Measurements from ENCODE around the gene KDM3B.

The KDM3B gene

DNA sequence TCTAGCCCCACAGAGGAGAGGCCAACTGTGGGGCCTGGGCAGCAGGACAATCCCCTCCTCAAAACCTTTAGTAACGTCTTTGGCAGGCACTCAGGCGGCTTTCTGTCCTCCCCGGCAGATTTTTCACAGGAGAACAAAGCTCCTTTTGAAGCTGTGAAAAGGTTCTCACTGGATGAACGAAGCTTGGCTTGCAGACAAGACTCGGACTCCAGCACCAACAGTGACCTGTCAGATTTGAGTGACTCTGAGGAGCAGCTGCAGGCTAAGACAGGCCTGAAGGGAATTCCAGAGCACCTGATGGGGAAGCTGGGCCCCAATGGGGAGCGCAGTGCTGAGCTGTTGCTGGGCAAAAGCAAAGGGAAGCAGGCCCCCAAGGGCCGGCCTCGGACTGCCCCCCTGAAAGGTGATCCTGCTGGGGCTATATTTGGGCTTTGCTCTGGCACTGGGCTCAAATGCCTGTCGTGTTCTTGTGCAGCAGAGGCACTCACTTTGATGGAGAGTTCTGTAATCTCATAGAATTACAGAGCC, 39.4 kb downstream of the KDM3B start:
- DNase-seq, result no peak

DNA sequence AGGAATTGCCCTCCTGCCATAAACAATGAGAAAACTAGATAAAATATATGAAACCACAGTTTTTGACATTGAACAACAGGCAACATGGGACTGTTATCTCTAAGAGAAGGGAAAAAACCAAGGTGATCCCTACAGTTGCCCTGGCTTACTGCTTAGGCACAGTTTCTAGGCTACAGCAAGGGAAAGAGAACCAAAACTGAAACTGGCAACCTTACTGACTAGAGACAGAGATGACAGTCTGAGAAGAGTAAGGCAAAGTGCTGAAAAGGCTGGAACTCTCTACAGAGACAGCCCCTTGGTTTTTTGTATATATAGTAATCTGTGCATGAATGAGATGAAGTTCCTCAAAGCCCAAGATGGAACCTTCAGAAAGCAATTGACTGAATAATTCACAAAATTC, 50.2 kb downstream of the KDM3B start:
- no peak for DNase-seq

DNA sequence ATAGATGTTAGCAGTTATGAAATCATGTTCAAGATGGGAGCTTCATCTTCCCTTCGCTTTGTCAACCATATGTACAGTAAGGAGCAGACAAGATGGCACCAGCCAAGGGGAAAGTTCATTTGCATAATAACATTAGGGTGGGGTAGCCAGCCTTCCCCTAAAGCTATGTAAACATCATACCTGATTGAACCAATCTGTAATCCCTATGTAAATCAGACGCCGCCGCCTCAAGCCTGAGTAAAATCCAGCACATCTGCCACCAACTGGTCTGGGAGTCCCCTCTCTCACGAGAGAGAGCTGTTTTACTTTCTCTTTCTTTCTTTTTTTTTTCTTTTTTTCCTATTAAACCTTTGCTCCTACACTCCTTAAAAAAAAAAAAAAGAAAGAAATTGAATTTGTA, 55.5 kb downstream of the KDM3B start:
- no peak for DNase-seq

DNA sequence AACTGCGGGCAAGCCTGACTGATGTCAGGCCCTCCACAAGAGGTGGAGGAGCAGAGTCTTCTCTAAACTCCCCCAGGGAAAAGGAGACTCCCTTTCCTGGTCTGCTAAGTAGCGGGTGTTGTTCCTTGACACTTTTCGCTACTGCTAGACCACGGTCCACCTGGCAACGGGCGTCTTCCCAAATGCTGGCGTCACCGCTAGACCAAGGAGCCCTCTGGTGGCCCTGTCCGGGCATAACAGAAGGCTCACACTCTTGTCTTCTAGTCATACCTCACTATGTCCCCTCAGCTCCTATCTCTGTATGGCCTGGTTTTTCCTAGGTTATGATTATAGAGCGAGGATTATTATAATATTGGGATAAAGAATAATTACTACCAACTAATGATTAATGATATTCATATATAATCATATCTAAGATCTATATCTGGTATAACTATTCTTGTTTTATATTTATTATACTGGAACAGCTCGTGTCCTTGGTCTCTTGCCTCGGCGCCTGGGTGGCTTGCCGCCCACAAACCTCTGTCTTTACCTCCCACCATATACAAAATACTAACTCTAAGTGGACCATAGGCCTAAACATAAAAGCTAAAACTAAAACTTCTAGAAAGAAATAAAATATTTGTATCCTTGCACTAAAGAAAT, 58.6 kb downstream of the KDM3B start:
- DNase-seq, result peak; percentile 25

DNA sequence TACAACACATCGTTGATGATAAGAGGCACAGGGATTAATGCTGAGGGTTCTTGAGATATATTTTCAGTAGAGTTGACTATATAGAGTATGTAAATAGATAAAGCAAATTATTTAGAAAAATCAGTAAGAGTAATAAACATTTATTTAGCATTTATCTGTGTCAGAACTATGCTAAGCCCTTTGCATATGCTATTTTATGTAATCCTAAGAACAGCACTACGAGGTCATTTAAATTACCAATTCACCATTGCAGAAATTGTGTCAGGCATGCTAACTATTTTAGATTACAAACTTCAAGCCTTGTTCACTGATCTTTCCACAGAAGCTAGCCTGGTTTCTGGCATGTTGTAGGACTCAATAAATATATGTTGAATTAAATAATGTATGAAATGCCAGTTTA, 66.0 kb downstream of the KDM3B start:
- no peak for DNase-seq

DNA sequence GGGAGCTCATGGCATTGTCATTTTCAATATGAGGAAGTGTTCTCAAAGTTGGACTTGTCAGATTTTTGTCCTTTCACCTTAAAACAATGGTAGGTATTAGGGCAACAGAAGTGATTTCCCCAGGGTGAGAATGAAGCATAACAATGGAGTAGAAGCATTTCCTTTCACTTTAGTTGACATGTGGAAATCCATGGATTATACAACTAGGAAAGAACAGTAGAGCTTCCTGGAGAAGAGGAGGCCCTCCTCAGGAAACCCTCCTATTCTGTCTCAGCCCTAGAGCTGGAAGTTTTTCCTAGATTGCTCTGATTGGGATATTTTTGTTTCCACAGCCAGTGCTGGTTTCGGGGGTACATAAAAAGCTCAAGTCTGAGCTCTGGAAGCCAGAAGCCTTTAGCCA, 72.6 kb downstream of the KDM3B start:
- no peak for DNase-seq

DNA sequence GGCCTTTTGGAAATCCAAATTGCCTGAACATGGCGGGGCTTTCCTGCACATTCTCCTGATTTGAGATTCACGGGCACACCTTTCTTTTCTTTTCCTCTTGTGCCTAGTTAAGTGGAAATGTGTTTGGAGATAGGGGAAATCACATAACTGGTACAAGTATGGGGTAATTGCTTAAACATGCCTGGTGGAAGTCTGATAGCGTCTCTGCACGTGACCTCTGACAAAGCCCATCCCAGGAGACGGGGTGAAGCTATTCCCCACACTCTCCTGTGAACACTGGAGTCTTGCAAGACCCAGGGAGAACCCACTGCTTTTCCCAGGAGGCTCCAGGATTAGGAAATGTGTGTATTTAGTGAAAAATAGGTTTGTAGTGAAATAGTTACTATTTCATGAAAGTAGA, 83.5 kb downstream of the KDM3B start:
- no peak for DNase-seq

DNA sequence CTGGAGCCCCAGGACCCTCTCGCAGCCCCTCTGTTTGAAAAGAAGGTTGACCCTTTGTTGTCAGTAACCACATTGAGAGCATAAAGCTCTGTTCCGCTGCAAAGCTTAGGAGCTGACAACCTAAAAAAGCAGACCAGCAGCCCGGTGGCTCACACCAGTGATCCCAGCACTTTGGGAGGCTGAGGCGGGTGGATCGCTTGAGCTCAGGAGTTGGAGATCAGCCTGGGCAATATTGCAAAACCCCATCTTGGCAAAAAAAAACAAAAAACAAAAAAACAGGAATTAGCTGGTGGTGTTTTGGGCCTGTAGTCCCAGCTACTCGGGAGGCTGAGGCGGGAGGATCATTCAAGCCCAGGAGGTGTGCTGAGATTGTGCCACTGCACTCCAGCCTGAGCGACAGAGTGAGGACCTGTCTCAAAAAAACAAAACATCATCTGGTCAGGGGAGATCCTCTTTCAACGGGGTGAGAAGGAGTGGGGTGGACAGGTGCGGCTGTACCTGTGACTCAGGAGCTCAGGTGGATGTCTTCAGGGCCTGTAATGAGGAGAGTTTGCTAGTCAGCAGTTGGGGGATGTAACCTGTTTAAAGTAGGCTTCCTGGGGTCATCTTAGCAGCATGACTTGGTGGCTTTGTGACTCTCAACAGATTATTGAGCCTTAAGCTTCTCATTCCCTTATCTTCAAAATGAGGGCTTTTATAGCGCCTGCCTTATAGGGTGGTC, 85.7 kb downstream of the KDM3B start:
- DNase-seq, result no peak

DNA sequence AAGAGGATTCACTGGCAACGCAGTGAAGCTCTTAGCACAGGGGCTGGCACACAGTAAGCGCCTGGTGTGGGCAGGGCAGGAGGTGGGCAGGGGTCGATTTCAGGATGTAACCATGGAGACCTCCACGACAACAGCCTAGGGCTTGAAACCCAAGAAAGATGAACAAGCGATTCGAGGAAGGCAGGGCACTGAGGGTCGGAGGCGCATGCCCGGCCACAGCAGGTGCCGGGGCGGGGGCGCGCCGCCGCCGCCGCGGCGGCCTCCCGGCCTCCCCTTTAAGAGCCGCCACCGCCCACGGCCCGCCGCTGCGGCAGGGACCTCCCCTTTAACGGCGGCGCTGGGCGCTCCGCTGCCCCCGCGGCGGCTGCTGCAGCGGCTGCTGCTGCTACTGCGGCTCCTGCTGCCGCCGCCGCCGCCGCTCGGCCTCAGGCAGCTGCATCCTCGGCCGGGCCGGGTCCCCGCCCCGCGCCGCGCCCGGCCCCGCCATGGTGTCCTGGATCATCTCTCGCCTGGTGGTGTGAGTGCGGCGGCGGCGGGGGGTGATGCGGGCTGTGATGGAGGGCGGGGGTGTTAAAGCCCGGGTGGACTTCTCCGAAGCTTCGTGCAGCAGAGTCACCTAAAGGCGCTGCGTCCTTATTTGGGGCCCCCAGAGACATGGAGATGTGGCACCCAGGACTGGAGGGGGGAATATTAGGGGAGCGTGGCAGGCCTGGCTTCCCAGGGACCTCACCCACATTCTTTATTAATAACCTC, 86.4 kb downstream of the KDM3B start, which contains the start of gene REEP2:
Gene REEP2, plus strand, starts transcription at position 334 of the 753 bp plus-strand sequence. Its CDS starts 152 bp downstream, at position 486.
- DNase-seq, result peak; percentile 67

DNA sequence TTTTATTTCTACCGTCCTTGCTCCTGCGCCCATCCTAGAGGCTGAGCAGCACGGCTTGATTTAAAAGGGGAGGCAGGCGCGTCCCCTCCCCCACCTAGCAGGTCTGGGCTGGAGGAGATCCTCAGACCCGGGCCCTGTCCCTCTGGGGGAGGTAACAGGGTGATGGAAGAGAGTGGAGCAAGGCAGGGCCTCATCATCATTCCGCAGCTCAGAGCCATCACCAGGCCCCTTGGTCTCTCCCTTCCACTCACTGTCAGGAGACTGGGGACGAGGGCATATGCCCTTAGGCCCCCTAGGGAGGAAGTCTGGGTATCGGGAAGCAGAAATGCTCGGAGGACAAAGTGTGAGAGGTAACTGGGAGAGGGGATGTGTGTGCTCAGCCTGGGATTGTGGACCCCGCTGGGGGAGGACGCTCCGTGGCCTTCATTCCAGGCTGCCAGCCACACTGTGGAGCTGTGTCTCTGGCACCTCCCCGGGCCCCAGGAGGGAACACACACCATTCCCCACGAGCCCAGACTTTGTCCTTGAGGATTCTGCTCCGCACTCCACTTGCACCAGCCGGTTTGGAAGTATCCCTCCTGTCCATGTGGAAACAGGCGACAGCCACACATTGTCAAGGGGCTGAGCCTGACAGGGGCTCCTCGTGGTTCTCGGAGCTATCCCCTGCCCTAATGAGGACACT, 87.1 kb downstream of the KDM3B start:
- no peak for DNase-seq

DNA sequence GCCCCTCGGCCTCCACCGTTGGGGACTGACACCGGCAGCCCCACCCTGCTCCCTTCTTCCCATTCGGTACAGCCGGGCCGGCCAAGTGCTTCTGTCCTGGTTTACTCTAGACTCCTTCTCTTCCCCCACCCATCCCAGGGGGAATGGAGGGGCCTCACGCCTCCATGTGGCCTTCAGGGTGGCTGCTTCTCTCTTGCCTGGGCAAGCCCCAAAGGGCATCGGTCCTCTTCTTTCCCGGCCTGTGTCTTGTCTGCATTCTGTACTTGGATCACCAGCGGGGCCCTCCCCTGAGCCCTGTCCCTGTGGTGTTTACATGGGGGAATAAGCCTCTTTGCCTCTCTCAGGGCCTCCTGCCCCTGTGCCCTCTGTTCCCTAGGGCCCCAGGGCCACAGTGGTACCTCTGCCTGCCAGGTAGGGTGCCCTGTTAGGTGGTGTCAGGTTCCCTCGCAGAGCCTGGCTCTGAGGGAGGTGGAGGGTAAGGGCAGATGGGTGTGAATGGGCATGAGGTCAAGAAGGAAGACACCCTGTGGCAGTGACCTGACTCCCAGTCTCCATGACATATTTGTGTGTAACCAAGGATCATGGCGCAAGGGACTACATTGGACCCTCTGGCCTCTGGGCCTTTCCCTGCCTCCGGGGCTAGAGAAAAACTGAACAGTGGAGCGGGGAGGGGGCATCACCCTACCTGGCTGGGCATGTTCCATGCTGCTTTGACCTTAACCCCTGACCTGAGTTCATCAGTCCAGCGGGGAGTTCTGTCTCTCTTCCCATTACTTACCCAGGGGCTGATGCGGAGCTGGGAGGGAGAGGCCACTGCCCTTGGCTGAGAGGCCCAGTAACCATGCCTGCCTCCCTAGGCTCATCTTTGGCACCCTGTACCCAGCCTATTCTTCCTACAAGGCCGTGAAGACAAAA, 87.9 kb downstream of the KDM3B start:
- no peak for DNase-seq

DNA sequence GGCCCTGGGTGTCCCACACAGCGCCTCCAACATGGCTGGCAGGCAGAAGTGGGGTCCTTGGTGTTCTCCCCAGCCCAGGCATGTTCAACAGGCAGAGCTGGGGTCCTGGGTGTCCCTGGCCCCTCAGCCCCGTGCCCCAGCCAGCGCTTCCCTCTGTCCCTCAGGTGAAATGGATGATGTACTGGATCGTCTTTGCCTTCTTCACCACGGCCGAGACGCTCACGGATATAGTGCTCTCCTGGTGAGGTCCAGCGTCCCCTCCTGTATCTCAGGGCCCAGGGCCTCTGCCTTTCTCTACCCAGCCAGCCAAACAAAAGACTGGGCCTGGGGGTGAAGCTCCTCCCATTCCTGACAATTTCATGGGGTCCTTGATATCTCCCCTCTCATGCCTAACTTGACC, 88.7 kb downstream of the KDM3B start:
- no peak for DNase-seq

DNA sequence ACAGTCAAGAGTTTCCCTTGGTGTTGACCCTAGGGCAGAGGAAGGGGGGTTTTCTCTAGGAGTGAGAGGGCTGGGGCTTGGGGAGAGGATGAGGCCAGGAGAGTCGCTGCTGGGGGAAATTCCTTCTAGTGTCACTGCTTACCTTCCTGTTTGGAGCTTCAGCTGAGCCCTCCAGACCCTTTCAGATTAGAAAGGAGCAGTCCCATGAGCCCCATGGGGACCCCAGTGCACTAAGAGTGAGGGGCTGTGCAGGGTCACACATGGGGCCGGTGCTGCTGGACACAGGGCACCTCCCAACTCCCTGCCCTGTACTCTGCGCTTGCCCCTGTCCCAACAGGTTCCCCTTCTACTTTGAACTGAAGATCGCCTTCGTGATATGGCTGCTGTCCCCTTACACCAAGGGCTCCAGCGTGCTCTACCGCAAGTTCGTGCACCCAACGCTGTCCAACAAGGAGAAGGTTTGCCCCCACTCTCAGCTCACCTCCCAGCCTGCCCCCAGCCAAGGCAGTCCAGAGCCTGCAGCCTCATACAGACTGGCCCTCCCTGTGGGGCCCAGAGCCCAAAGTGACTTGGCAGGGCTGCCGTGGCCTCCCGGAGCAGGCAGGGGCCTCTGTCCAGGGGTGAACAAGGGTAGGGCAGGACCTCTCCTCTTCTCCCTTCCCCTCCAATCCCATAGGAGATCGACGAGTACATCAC, 91.7 kb downstream of the KDM3B start:
- DNase-seq, result no peak

DNA sequence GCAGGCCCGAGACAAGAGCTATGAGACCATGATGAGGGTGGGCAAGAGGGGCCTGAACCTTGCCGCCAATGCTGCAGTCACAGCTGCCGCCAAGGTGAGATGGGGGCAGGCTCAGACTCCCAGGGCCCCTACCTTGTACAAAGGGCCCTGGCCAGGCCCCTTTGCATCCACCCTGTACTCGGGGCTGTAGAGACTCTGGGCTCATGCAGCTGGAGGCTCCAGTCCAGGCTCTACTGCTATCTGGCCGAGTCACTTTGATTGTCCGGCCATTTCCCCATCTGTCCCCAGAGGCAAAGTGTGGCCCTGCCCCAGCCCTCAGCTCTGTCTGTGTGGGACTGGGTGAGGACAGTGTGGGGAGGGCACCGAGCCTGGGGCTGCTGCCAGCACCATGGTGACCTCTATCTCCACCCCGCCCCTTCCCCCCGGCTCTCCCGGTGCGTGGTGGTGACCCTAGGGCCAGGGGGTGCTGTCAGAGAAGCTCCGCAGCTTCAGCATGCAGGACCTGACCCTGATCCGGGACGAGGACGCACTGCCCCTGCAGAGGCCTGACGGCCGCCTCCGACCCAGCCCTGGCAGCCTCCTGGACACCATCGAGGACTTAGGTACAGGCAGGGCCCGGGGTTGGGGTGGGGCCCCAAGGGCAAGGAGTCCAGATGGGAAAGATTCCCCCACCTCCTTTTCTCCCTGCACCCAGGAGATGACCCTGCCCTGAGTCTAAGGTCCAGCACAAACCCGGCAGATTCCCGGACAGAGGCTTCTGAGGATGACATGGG, 92.5 kb downstream of the KDM3B start:
- no peak for DNase-seq

DNA sequence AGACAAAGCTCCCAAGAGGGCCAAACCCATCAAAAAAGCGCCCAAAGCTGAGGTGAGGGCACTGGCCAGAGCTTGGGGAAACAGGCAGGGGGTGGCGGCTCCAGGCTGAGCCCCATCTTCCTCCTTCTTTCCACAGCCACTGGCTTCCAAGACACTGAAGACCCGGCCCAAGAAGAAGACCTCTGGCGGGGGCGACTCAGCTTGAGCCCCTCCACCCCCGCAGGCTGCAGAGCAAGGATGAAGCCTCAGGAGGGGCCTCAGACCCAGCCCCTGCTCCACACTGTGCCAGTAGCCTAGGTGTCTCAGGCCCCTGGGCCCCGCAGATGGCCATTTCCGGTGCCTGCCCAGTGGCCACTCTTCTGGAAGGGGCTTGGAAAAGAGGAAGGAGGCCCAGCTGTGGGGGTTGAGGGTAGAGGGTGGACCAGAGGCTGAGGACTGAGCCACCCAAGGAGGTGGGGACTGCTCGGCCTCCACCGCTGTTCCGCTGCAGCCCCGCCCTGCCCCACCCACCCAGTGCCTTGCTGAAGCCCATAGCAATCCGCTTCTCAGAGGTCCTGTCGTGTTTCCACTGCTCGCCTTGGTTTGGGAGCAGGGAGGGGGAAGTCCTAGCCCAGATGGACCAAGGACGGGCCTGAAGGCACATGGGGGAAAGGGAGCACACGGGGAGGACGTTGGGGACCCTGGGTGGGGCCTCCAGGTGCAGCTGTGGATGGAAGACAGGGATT, 93.2 kb downstream of the KDM3B start:
- no peak for DNase-seq

DNA sequence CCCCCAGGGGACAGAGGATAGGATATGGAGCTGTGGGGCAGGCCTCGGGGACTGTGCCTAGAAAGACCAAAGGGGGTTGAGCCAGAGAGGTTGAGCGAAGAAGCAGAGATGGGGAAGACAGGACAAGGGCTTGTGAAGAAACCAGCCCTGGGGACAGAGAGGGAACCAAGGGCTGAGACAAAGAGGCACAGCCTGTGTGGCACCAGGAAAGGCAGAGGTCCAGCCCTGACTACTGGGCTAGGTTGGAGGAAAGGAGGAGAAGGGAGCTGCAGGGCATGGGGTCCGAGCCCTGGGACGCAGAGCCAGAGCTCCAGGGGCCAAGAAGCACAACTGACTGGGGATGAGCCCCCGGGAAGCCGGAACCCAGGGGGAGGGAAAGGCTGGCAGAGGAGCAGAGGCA, 95.6 kb downstream of the KDM3B start:
- no peak for DNase-seq

DNA sequence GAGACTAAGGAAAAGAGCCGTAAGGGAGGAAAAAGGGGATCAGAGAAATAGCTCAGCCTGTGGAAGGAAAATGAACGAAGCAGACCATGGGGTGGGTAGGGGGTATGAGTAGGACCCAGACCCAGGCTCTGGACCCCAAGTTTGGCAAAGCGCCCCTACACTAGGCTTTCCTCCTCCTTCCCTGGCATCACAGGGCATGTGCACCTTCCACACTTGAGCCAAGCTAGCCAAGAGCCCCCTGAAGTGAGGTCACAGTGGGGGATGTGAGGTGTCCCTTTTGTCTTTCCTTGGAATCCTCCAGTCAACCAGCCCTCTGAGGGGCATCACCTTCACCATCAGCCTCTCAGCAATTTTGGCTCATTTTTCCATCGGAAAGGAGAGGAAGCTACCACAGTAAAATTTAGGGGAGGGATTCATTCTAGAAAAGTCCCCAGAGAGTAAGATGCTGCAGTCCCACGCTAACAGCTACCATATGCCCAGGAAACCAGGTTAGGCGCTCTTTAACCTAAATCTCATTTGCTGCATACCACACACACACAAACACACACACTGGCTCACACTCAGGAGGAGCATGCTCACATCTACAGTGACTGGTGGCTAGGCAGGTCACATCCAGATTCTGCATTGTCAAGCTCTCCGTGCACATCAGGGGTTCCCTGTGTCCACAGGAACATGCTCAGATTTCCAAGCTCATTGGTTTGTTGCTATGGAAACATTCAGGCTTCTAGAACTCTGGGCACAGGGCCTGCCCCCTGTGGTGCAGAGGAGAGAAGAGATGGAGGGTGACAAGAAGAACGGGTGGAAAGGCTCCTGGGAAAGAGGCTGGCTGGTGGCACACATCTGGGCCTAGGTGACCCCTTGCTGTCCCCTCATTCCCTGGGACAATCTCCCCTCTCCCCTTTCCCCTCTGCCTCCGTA, 96.3 kb downstream of the KDM3B start:
- peak; percentile 17 for DNase-seq

DNA sequence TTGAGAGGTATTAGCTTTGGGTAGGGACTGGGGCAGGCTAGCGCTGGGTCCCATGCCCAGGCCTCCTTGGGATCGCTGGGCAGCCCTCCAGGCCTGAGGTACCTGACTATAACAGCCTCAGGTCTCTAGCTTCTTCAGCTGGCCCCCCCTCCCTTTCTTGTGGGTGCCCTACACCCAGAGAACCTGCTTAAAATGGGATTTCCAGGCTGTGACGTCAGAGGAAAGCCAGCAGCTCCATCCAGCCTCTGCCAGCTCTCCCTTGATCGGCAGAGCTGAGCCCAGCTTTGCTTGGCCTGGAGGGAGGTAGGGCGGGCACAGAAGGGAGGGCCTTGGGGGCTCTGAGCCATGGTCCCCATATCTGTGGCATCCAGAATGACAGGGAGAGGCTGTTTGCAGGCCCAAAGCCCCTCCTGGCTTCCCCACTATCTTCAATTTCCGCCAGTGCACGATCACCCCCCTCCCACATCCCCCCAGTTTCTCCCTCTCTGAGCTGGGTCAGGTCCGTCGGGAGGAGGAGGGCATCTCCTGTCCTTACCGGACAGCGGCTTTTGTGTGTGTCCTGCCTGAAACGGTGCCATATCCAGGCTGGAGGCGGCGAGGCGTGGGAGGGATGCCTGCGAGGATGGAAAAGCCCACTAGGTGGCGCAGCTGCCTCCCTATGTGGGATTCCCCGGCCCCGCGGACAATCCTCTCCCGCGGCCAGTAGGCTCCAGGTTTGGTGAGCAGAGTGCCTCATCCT, 97.2 kb downstream of the KDM3B start:
- peak; percentile 83 for DNase-seq
